Colonic mucosa (tissue), 4 donors: ENCODE data around the gene BOD1L1. TPM values are rescaled to one million over a fixed set of nuclear protein-coding genes. Genes with fewer than 3 reads are reported as not detected.

Source experiments
- DNase-seq: peaks from one replicate; pipeline ENCODE4 v3.0.0-alpha.2; 2020
- H3K27ac ChIP-seq: fragments of 200-600 bp; one replicate; pipeline ENCODE4 v1.8.0; 2021
- H3K27me3 ChIP-seq: fragments of 200-600 bp; one replicate; pipeline ENCODE4 v1.8.0; 2021
- H3K36me3 ChIP-seq: fragments of 200-600 bp; one replicate; pipeline ENCODE4 v1.8.0; 2021
- H3K4me1 ChIP-seq: fragments of 200-600 bp; one replicate; pipeline ENCODE4 v1.8.0; 2021; ENCODE audit warnings: mild to moderate bottlenecking
- H3K4me3 ChIP-seq: fragments of 200-600 bp; one replicate; pipeline ENCODE4 v1.8.0; 2021
- H3K9ac ChIP-seq, 2 donors: one replicate each; pipeline ENCODE4 v1.7.0; 2013; ENCODE audit warnings: control low read depth in 2 of 2, low read depth in 2 of 2, low read length in 2 of 2
- H3K9me3 ChIP-seq: fragments of 200-600 bp; one replicate; pipeline ENCODE4 v1.8.0; 2021
- CTCF ChIP-seq: fragments of 200-600 bp; IDR thresholded peaks from one replicate; pipeline ENCODE4 v1.8.0; 2022; ENCODE audit warnings: antibody characterized with exemption, mild to moderate bottlenecking
- intact Hi-C: fragments of 100-400 bp; cut with DNase I; formaldehyde crosslinking; loops from one replicate; pipeline ENCODE4 v1.14.1; 2022
- total RNA-seq, 2 donors: library from RNA; stranded (reverse); fragmentation: NEBNext Ultra II Directional in 1 of 2; extraction: Animal tissue kit (Norgen Biotek cat#: 25700) in 1 of 2; gene quantifications; one replicate each; pipeline ENCODE4 v1.2.1, GENCODE V29; 2021
- donor health status: healthy.
- donor health status: DM: no; HTN: no; CAD: no.
- donor health status: DM: no; HTN: no; CAD: no.

Gene BOD1L1
- total RNA-seq, 2 donors from 2014 or later, result 20.7 to 24.7 TPM

- H3K4me1 ChIP-seq, result no peaks in the 10 kb centered on the region
Measured at GRCh38 chr4:13525606-13526281, 101.8 kb downstream of the BOD1L1 start.

GRCh38 chr4:13524504-13525243 lies 102.9 kb downstream of the BOD1L1 start:
- Histone ChIP-seq H3K4me1 (no peaks in the 10 kb centered on the region), H3K36me3 (no peaks in the 10 kb centered on the region), H3K27me3 (peaks cover 55% of the 10 kb centered on the region), H3K27ac (no peak overlapping the region), H3K9me3 (no peaks in the 10 kb centered on the region), H3K4me3 (no peak overlapping the region), H3K9ac (no peak overlapping the region)
- DNase-seq, result no peak
- TF ChIP-seq CTCF, result no peak
- intact Hi-C loops, result no loop called here

More at GRCh38 chr4:13525606-13526281, 101.8 kb downstream of the BOD1L1 start:
- intact Hi-C loops, result no loop called here
- H3K36me3 ChIP-seq, result no peaks in the 10 kb centered on the region
- H3K4me3 ChIP-seq, result no peak overlapping the region
- no peak overlapping the region for H3K9ac ChIP-seq
- H3K27ac ChIP-seq, result no peak overlapping the region
- no peak for TF ChIP-seq CTCF
- no peak for DNase-seq
- H3K27me3 ChIP-seq, result peaks cover 62% of the 10 kb centered on the region
- no peaks in the 10 kb centered on the region for H3K9me3 ChIP-seq

DNA sequence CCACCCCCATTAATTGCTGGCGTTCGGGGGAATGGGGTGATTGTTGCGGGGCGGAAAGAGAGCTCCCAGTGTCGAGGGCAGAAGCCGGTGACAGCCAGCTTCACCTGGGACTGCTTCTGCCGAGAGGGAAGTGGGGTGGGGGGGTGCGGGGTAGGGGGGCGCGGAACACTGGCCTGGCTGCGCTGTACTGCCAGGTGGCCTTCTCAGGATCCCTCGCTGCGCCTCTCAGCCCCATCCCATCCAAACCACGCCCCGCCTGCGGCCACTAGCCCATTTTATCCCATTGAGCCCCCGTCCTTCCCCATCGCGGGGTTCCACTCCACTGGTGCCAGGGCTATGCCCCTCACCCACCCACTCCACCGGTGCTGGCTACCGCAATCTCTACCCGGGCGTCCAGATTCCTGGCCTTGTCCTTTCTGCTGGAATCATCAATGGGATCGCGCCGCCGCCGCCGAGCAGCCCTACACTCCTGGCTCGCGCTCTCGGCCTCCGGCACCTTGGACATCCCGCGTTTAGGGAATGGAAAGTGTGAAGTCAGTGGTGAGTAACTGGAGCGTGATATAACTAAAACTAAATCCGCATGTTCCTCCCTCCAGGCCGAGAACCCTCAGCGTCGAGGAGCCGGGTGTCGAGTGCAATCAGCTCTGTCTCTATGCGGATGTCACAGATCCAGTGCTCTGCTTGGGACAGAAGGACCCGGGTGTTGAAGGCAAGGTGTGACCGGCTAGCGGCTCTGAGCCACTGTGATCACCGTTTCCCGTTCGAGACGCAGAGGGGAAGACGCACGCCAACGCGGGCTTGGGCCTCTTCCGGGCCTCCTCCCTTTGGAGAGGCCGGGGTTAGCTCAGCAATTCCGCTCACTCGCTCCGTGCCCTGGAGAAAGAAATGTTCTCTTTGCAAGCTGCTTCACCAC lies 103.7 kb downstream of the BOD1L1 start:
- Histone ChIP-seq H3K36me3 (no peaks in the 10 kb centered on the region), H3K9me3 (no peaks in the 10 kb centered on the region), H3K9ac (no peak overlapping the region), H3K27ac (no peak overlapping the region), H3K4me1 (no peaks in the 10 kb centered on the region), H3K4me3 (no peak overlapping the region), H3K27me3 (peaks cover 52% of the 10 kb centered on the region)
- no peak for DNase-seq
- intact Hi-C loops, result no loop called here
- TF ChIP-seq CTCF, result no peak

- peaks cover 52% of the 10 kb centered on the region for H3K27me3 ChIP-seq
- no peaks in the 10 kb centered on the region for H3K36me3 ChIP-seq
- no peak for DNase-seq
- intact Hi-C loops, result no loop called here
- no peak overlapping the region for H3K9ac ChIP-seq
- no peak overlapping the region for H3K27ac ChIP-seq
- H3K9me3 ChIP-seq, result no peaks in the 10 kb centered on the region
- no peak overlapping the region for H3K4me3 ChIP-seq
- TF ChIP-seq CTCF, result no peak
- H3K4me1 ChIP-seq, result no peaks in the 10 kb centered on the region
Measured at GRCh38 chr4:13523105-13523477, 104.4 kb downstream of the BOD1L1 start.

DNA sequence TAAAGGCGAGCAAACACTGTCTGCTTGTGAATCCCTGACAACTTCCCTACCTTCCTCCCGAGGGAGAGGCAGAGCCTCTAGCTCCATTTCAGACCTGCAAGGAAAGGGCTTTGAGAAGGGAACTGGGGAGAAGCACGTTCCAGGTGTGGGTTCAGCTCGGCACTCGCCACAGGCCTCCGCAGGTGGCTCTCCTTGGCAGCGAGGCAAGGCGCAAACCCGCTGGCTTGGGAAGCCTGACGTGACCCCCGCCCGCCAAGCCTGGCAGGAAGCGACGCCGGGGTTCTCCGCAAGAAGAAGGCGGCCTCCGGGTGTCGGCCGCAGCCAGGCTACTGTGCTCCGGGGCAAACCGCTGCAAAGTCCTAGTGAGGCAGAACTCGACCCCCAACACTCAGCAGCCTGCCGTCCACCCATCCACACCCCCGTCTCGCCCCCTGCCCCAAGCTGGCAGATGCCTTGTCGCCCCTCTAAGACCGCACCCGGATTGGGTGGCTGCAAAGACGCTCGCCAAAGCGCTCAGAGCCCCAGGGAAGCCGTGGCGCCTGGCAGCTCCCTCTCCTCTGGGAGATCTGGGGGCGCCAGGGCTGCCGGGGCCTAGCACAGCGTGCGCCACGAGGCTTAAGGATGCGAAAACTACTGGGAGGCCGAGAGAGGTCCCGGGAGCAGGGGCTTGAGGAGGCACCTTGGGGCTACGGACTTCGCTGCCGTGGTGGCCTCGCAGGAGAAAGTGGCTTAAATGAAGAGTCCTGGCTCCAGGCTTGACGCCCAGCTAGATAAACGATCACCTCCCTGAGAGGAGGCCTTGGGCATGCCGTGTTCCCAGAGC lies 105.0 kb downstream of the BOD1L1 start:
- Histone ChIP-seq H3K9me3 (no peaks in the 10 kb centered on the region), H3K4me1 (no peaks in the 10 kb centered on the region), H3K27me3 (peaks cover 49% of the 10 kb centered on the region), H3K36me3 (no peaks in the 10 kb centered on the region), H3K4me3 (no peak overlapping the region), H3K27ac (no peak overlapping the region), H3K9ac (no peak overlapping the region)
- no peak for TF ChIP-seq CTCF
- intact Hi-C loops, result no loop called here
- DNase-seq, result no peak
